ENCODE measurements around the gene ZNF582.

The ZNF582 gene

GRCh38 chr19:56393119-56394012, at the start of gene ZNF582:
ZNF582 (minus strand) TSS chr19:56393534; CDS start chr19:56391752, 1,782 bp downstream.
- peak within 1 kb of the TSS; percentile 81 for H3K4me3 ChIP-seq (ENCODE audit: low read depth, low read length)
- DNase-seq (ENCODE audit: low read depth) = peak; percentile 99
- peak; percentile 86 for TF ChIP-seq CTCF (conservative IDR thresholded peaks at IDR 0.05; ENCODE audit: low read depth, low read length)

GRCh38 chr19:56441206-56441792, 48.0 kb upstream of the ZNF582 start:
- DNase-seq (ENCODE audit: low read depth) = no peak
- no peak for TF ChIP-seq CTCF (conservative IDR thresholded peaks at IDR 0.05; ENCODE audit: low read depth, low read length)
- H3K4me3 ChIP-seq (ENCODE audit: low read depth, low read length) = no peak overlapping the region

- H3K4me3 ChIP-seq (ENCODE audit: low read depth, low read length) = no peak overlapping the region
- no peak for TF ChIP-seq CTCF (conservative IDR thresholded peaks at IDR 0.05; ENCODE audit: low read depth, low read length)
- no peak for DNase-seq (ENCODE audit: low read depth)
These were observed 30.6 kb upstream of the ZNF582 start for GRCh38 chr19:56423985-56424353.

- DNase-seq (ENCODE audit: low read depth) = peak; percentile 9
- no peak overlapping the region for H3K4me3 ChIP-seq (ENCODE audit: low read depth, low read length)
- no peak for TF ChIP-seq CTCF (conservative IDR thresholded peaks at IDR 0.05; ENCODE audit: low read depth, low read length)
These were observed 30.1 kb upstream of the ZNF582 start for GRCh38 chr19:56423276-56423984.

GRCh38 chr19:56405062-56405461, 11.7 kb upstream of the ZNF582 start:
- no peak for TF ChIP-seq CTCF (conservative IDR thresholded peaks at IDR 0.05; ENCODE audit: low read depth, low read length)
- no peak for DNase-seq (ENCODE audit: low read depth)
- H3K4me3 ChIP-seq (ENCODE audit: low read depth, low read length) = peak overlapping the region; percentile 87

- DNase-seq (ENCODE audit: low read depth) = no peak
- TF ChIP-seq CTCF (conservative IDR thresholded peaks at IDR 0.05; ENCODE audit: low read depth, low read length) = no peak
These were observed 11.3 kb upstream of the ZNF582 start for GRCh38 chr19:56404705-56405056.

More at GRCh38 chr19:56404705-56405056, 11.3 kb upstream of the ZNF582 start:
- peak overlapping the region; percentile 87 for H3K4me3 ChIP-seq (ENCODE audit: low read depth, low read length)

Data from choroid plexus epithelial cell (primary cell).